SK-N-SH (cell line): ENCODE data around the gene TOR1AIP1. TPM values are rescaled to one million over a fixed set of nuclear protein-coding genes. Genes with fewer than 3 reads are reported as not detected.

Experiments used
- CTCF ChIA-PET: fragments of 300-600, 350-600 bp; formaldehyde crosslinking; extraction: SDS; loops from one replicate; lab custom pipeline; 2021; lab: Yijun Ruan, JAX
- POLR2A ChIA-PET: fragments of 350-600 bp; sonication (Branson Sonifier 250); formaldehyde crosslinking; extraction: SDS; loops from one replicate; lab custom pipeline; 2020; ENCODE audit warnings: antibody characterized with exemption, inconsistent platforms; lab: Yijun Ruan, JAX
- DNase-seq: peaks from one replicate; pipeline ENCODE4 v3.0.0; 2012
- H2AFZ ChIP-seq: fragments of 200-600 bp; sonication (generic); 2 replicates; pipeline ENCODE4 v1.8.1; 2016; ENCODE audit warnings: antibody characterized with exemption, mild to moderate bottlenecking, low read depth
- H3F3A ChIP-seq: fragments of 200-600 bp; sonication (generic); replicated peaks from 2 replicates; pipeline ENCODE3; 2016; ENCODE audit warnings: antibody characterized with exemption, mild to moderate bottlenecking; ENCODE audit not compliant: insufficient read depth
- H3K27ac ChIP-seq, 2 experiments: fragments of 200-500 bp in 1 of 2; fragments of 200-600 bp in 1 of 2; sonication (Bioruptor generic) in 1 of 2; sonication (generic), shearing (Covaris generic) in 1 of 2; 2 replicates each; pipeline versions ENCODE4 v1.5.1 to v1.6.1; 2014 to 2016; ENCODE audit warnings: low read depth in 2 of 2, inconsistent platforms in 1 of 2, low read length in 1 of 2, mild to moderate bottlenecking in 1 of 2, mixed read lengths in 1 of 2
- H3K27me3 ChIP-seq: fragments of 200-600 bp; sonication (generic), shearing (Covaris generic); 2 replicates; pipeline ENCODE4 v1.6.1; 2016; ENCODE audit warnings: mixed run types; ENCODE audit not compliant: insufficient read depth
- H3K36me3 ChIP-seq, 2 experiments: fragments of 200-500 bp in 1 of 2; fragments of 200-600 bp in 1 of 2; sonication (Bioruptor generic) in 1 of 2; sonication (generic) in 1 of 2; replicated peaks in 1 of 2; 2 replicates each; pipeline versions ENCODE3 to v1.5.1; 2014 to 2016; ENCODE audit warnings: low read length in 1 of 2, mild to moderate bottlenecking in 1 of 2; ENCODE audit not compliant: insufficient read depth in 2 of 2, control insufficient read depth in 1 of 2
- H3K4me1 ChIP-seq, 2 experiments: fragments of 200-500 bp in 1 of 2; fragments of 200-600 bp in 1 of 2; sonication (Bioruptor generic) in 1 of 2; sonication (generic), shearing (Covaris generic) in 1 of 2; 2 replicates each; pipeline versions ENCODE4 v1.5.1 to v1.6.1; 2014 to 2016; ENCODE audit warnings: low read depth in 1 of 2, low read length in 1 of 2, mixed run types in 1 of 2; ENCODE audit not compliant: insufficient read depth in 2 of 2, control insufficient read depth in 1 of 2
- H3K4me2 ChIP-seq: fragments of 200-600 bp; sonication (generic), shearing (Covaris generic); 2 replicates; pipeline ENCODE4 v1.6.1; 2017; ENCODE audit warnings: mixed run types
- H3K4me3 ChIP-seq, 2 experiments: fragments of 200-500 bp in 1 of 2; fragments of 200-600 bp in 1 of 2; sonication (Bioruptor generic) in 1 of 2; sonication (generic), shearing (Covaris generic) in 1 of 2; 2 replicates each; pipeline versions ENCODE4 v1.5.1 to v1.8.1; 2014 to 2016; ENCODE audit warnings: low read depth in 2 of 2, inconsistent platforms in 1 of 2, low read length in 1 of 2, mild to moderate bottlenecking in 1 of 2, mixed read lengths in 1 of 2, moderate library complexity in 1 of 2
- H3K79me2 ChIP-seq: fragments of 200-600 bp; sonication (generic); 2 replicates; pipeline ENCODE4 v1.8.1; 2017; ENCODE audit warnings: mild to moderate bottlenecking; ENCODE audit not compliant: insufficient read depth
- H3K9ac ChIP-seq: fragments of 200-600 bp; sonication (generic); 2 replicates; pipeline ENCODE4 v1.6.1; 2017; ENCODE audit warnings: mixed run types
- H3K9me2 ChIP-seq: fragments of 200-600 bp; sonication (generic); 2 replicates; pipeline ENCODE4 v1.6.1; 2017; ENCODE audit warnings: mixed run types
- H3K9me3 ChIP-seq: fragments of 200-600 bp; sonication (generic); 2 replicates; pipeline ENCODE4 v1.6.1; 2017; ENCODE audit warnings: mixed run types, mild to moderate bottlenecking, moderate library complexity
- H4K20me1 ChIP-seq: fragments of 200-600 bp; sonication (generic); 2 replicates; pipeline ENCODE4 v1.6.1; 2017; ENCODE audit warnings: mild to moderate bottlenecking, mixed run types; ENCODE audit not compliant: insufficient read depth
- CTCF ChIP-seq: fragments of 200-600 bp; sonication (generic); IDR thresholded peaks from 2 replicates; pipeline ENCODE4 v1.6.1; 2017; ENCODE audit warnings: antibody characterized with exemption, mild to moderate bottlenecking, moderate library complexity
- FOSL2 ChIP-seq: IDR thresholded peaks from 2 replicates; pipeline ENCODE4 v1.4.0; 2012; ENCODE audit warnings: low read depth, mild to moderate bottlenecking, moderate library complexity, borderline replicate concordance
- FOXJ3 ChIP-seq: sonication (generic); formaldehyde crosslinking; IDR thresholded peaks from 2 replicates; pipeline ENCODE4 v1.5.1; 2020; ENCODE audit warnings: mild to moderate bottlenecking, missing genetic modification reagents
- GABPA ChIP-seq: IDR thresholded peaks from 2 replicates; pipeline ENCODE4 v1.4.0; 2012; ENCODE audit warnings: low read depth, mild to moderate bottlenecking
- GATA2 ChIP-seq: sonication (generic); formaldehyde crosslinking; IDR thresholded peaks from 2 replicates; pipeline ENCODE4 v1.5.0; 2020; ENCODE audit warnings: mild to moderate bottlenecking, missing genetic modification reagents
- IRF3 ChIP-seq: fragments of 150-350 bp; IDR thresholded peaks from 2 replicates; pipeline ENCODE4 v1.6.1; 2016; ENCODE audit warnings: mild to moderate bottlenecking, low read depth, low read length
- JUND ChIP-seq: IDR thresholded peaks from 2 replicates; pipeline ENCODE4 v1.4.0; 2012
- MAX ChIP-seq: IDR thresholded peaks from 2 replicates; pipeline ENCODE4 v1.4.0; 2012; ENCODE audit warnings: low read depth
- MEF2A ChIP-seq: IDR thresholded peaks from 2 replicates; pipeline ENCODE4 v1.4.0; 2012; ENCODE audit warnings: low read depth, borderline replicate concordance
- NFIC ChIP-seq: IDR thresholded peaks from 2 replicates; pipeline ENCODE4 v1.4.0; 2012; ENCODE audit warnings: borderline replicate concordance
- POLR2AphosphoS5 ChIP-seq: IDR thresholded peaks from 2 replicates; pipeline ENCODE4 v1.6.1; 2012; ENCODE audit warnings: low read depth, low read length
- RAD21 ChIP-seq: IDR thresholded peaks from 2 replicates; pipeline ENCODE4 v1.6.1; 2012; ENCODE audit warnings: mild to moderate bottlenecking, low read length
- RFX5 ChIP-seq: IDR thresholded peaks from 2 replicates; pipeline ENCODE4 v1.6.1; 2012; ENCODE audit warnings: mild to moderate bottlenecking, improper control_type of control experiment, low read length
- RXRA ChIP-seq: IDR thresholded peaks from 2 replicates; pipeline ENCODE4 v1.4.0; 2012; ENCODE audit warnings: low read depth, mild to moderate bottlenecking, borderline replicate concordance
- SMC3 ChIP-seq: IDR thresholded peaks from 2 replicates; pipeline ENCODE4 v1.6.1; 2012; ENCODE audit warnings: low read depth, low read length, improper control_type of control experiment
- TAF1 ChIP-seq: IDR thresholded peaks from 2 replicates; pipeline ENCODE4 v1.6.1; 2012; ENCODE audit warnings: low read depth, mild to moderate bottlenecking, low read length, moderate library complexity, borderline replicate concordance
- TCF12 ChIP-seq: IDR thresholded peaks from 2 replicates; pipeline ENCODE4 v1.4.0; 2012
- TEAD4 ChIP-seq: IDR thresholded peaks from 2 replicates; pipeline ENCODE4 v1.4.0; 2012; ENCODE audit warnings: mild to moderate bottlenecking, borderline replicate concordance; ENCODE audit not compliant: insufficient read depth
- USF1 ChIP-seq: IDR thresholded peaks from 2 replicates; pipeline ENCODE4 v1.4.0; 2012; ENCODE audit warnings: low read depth, borderline replicate concordance
- USF2 ChIP-seq: fragments of 150-350 bp; IDR thresholded peaks from 2 replicates; pipeline ENCODE4 v1.6.1; 2017; ENCODE audit warnings: antibody characterized with exemption, low read length, low read depth, borderline replicate concordance
- YY1 ChIP-seq: IDR thresholded peaks from 2 replicates; pipeline ENCODE4 v1.4.0; 2012; ENCODE audit warnings: low read depth, mild to moderate bottlenecking
- WGBS: methylation state at CpG from one replicate; pipeline ENCODE4 v1.1.6; 2017; ENCODE audit warnings: low lambda C conversion rate; 5-methylcytosine and 5-hydroxymethylcytosine counted together
- polyA plus RNA-seq, 3 experiments: library from polyadenylated mRNA; depleted of rRNA; stranded (reverse); fragments of >200 nt; gene quantifications; 2 replicates each; pipeline ENCODE4 v1.2.3, GENCODE V29; 2012

The TOR1AIP1 gene
- polyA plus RNA-seq, 1 of the 3 experiments (the other 2 are of a cell fraction): 11.8 TPM

- H3K79me2 ChIP-seq: no peaks in the 10 kb centered on the region
- POLR2A ChIA-PET: no interaction called here
- no peak overlapping the region for H2AFZ ChIP-seq
- no peak overlapping the region for H3K4me3 ChIP-seq
- TF ChIP-seq USF1 (no peak), JUND (no peak), CTCF (no peak)
- TF ChIP-seq, all 33 proteins: peak for 0
- Histone ChIP-seq H3K9me2 (no peaks in the 10 kb centered on the region), H4K20me1 (no peaks in the 10 kb centered on the region), H3K36me3 (no peaks in the 10 kb centered on the region), H3K27me3 (no peaks in the 10 kb centered on the region), H3F3A (no peaks in the 10 kb centered on the region), H3K4me1 (peaks cover 0 to 6% of the 10 kb centered on the region in 2 experiments; a peak in 2 of 4 replicates), H3K4me2 (no peak overlapping the region), H3K9me3 (no peaks in the 10 kb centered on the region), H3K9ac (no peak overlapping the region), H3K27ac (no peak overlapping the region)
- DNase-seq: no peak
- WGBS: 100% methylated on average over 1 of the region's 1 CpG
- CTCF ChIA-PET: no interaction called here
These were observed 57.9 kb downstream of the TOR1AIP1 start for GRCh38 chr1:179939941-179940340.

GRCh38 chr1:179941454-179941853 lies 59.4 kb downstream of the TOR1AIP1 start:
- H3K9me3 ChIP-seq: no peaks in the 10 kb centered on the region
- no peak overlapping the region for H3K4me2 ChIP-seq
- H4K20me1 ChIP-seq: no peaks in the 10 kb centered on the region
- no peaks in the 10 kb centered on the region for H3F3A ChIP-seq
- no peak for DNase-seq
- ChIA-PET POLR2A (no interaction called here), CTCF (no interaction called here)
- no peak overlapping the region for H2AFZ ChIP-seq
- no peaks in the 10 kb centered on the region for H3K36me3 ChIP-seq
- TF ChIP-seq GATA2 (CRISPR knock-in tag) (no peak), FOXJ3 (CRISPR knock-in tag) (no peak), MAX (no peak), TEAD4 (no peak), YY1 (no peak), SMC3 (no peak), GABPA (no peak), FOSL2 (no peak), NFIC (no peak), CTCF (no peak), POLR2AphosphoS5 (no peak), USF1 (no peak), TAF1 (no peak), USF2 (no peak), TCF12 (no peak), RAD21 (no peak), RXRA (no peak), IRF3 (no peak), RFX5 (no peak), MEF2A (no peak)
- H3K9ac ChIP-seq: no peak overlapping the region
- no peak overlapping the region for H3K4me3 ChIP-seq
- 63% methylated on average over 2 of the region's 2 CpGs for WGBS
- peaks cover 0 to 6% of the 10 kb centered on the region in 2 experiments; a peak in 2 of 4 replicates for H3K4me1 ChIP-seq
- no peaks in the 10 kb centered on the region for H3K27me3 ChIP-seq
- H3K9me2 ChIP-seq: no peaks in the 10 kb centered on the region
- H3K27ac ChIP-seq: no peak overlapping the region
- H3K79me2 ChIP-seq: no peaks in the 10 kb centered on the region
